Prostate gland (tissue), 2 donors: Measurements from ENCODE around the gene ATP13A3.
"Not testable (repeated sequence)": the region's sequence is repeated elsewhere in the genome, so short reads cannot be mapped to it uniquely, and the experiment has no call there.

Experiments used
- POLR2A ChIP-seq: fragments of 450-650 bp; IDR thresholded peaks from one replicate; pipeline ENCODE4 v1.6.1; 2016; ENCODE audit warnings: antibody characterized with exemption, mild to moderate bottlenecking
- POLR2AphosphoS5 ChIP-seq: sonication (generic); formaldehyde crosslinking; IDR thresholded peaks from one replicate; pipeline ENCODE4 v1.6.1; 2017; ENCODE audit warnings: antibody characterized with exemption
- TF ChIP-seq, protein P1 (sequence below), 4 experiments: fragments of 200-600 bp in 2 of 4; fragments of 450-650 bp in 2 of 4; sonication (generic) in 2 of 4; IDR thresholded peaks; 1 replicate in 3 of 4; 2 replicates in 1 of 4; pipeline ENCODE4 v1.5.1; 2016 to 2019; ENCODE audit warnings: antibody characterized with exemption in 4 of 4, mild to moderate bottlenecking in 2 of 4, moderate library complexity in 2 of 4

DNA sequence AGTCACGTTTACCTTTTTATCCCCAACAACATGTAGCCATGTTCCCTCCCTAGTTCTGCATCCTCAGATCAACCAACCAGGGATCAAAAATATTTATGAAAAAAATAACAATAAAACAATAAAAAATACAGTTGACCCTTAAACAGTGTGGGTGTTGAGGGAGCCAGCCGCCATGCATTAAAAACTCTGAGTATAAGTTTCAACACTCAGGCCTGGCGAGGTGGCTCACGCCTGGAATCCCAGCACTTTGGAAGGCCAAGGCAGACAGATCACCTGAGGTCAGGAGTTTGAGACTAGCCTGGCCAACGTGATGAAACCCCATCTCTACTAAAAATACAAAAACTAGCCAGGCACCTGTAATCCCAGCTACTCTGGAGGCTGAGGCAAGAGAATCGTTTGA is 12.7 kb upstream of the ATP13A3 start:
- TF ChIP-seq, protein P1, sequence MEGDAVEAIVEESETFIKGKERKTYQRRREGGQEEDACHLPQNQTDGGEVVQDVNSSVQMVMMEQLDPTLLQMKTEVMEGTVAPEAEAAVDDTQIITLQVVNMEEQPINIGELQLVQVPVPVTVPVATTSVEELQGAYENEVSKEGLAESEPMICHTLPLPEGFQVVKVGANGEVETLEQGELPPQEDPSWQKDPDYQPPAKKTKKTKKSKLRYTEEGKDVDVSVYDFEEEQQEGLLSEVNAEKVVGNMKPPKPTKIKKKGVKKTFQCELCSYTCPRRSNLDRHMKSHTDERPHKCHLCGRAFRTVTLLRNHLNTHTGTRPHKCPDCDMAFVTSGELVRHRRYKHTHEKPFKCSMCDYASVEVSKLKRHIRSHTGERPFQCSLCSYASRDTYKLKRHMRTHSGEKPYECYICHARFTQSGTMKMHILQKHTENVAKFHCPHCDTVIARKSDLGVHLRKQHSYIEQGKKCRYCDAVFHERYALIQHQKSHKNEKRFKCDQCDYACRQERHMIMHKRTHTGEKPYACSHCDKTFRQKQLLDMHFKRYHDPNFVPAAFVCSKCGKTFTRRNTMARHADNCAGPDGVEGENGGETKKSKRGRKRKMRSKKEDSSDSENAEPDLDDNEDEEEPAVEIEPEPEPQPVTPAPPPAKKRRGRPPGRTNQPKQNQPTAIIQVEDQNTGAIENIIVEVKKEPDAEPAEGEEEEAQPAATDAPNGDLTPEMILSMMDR (IDR thresholded peaks at IDR 0.05): not testable (repeated sequence)
- not testable (repeated sequence) for TF ChIP-seq POLR2AphosphoS5, POLR2A
